Mesenchymal stem cell (in vitro differentiated cells and primary cell): ENCODE results near the gene WNT5A.
A peak's percentile ranks its signal among the peaks of the same experiment; 100 is the strongest.

Source experiments
- DNase-seq: peaks from one replicate; pipeline ENCODE4 v3.0.0-alpha.2; 2013
- H2AFZ ChIP-seq: one replicate; pipeline ENCODE4 v1.6.1; 2013; ENCODE audit warnings: low read depth, mild to moderate bottlenecking, control low read depth, inconsistent platforms, low read length, moderate library complexity
- H2AK5ac ChIP-seq: 2 replicates; pipeline ENCODE4 v1.6.1; 2013; ENCODE audit warnings: low read length, moderate library complexity, mild to moderate bottlenecking, inconsistent platforms; ENCODE audit not compliant: severe bottlenecking
- H2BK120ac ChIP-seq: one replicate; pipeline ENCODE4 v1.6.1; 2013; ENCODE audit warnings: low read depth, mild to moderate bottlenecking, inconsistent platforms, low read length, moderate library complexity
- H2BK12ac ChIP-seq, 2 experiments: one replicate each; pipeline ENCODE4 v1.6.1; 2013; ENCODE audit warnings: inconsistent platforms in 2 of 2, low read length in 2 of 2, mild to moderate bottlenecking in 2 of 2, moderate library complexity in 2 of 2, control low read depth in 1 of 2
- H2BK15ac ChIP-seq: one replicate; pipeline ENCODE4 v1.6.1; 2013; ENCODE audit warnings: mild to moderate bottlenecking, low read depth, inconsistent platforms; ENCODE audit not compliant: poor library complexity, severe bottlenecking
- H2BK5ac ChIP-seq: 2 replicates; pipeline ENCODE4 v1.6.1; 2013; ENCODE audit warnings: low read depth, mild to moderate bottlenecking, low read length, control low read depth, inconsistent platforms; ENCODE audit not compliant: poor library complexity, severe bottlenecking
- H3K14ac ChIP-seq, 2 experiments: one replicate each; pipeline ENCODE4 v1.6.1; 2013; ENCODE audit warnings: inconsistent platforms in 2 of 2, low read length in 2 of 2, control low read depth in 1 of 2, mild to moderate bottlenecking in 1 of 2, moderate library complexity in 1 of 2
- H3K18ac ChIP-seq, 2 experiments: one replicate each; pipeline ENCODE4 v1.6.1; 2013; ENCODE audit warnings: inconsistent platforms in 2 of 2, low read length in 2 of 2, control low read depth in 1 of 2, low read depth in 1 of 2, mild to moderate bottlenecking in 1 of 2
- H3K23ac ChIP-seq, 2 experiments: one replicate each; pipeline ENCODE4 v1.6.1; 2013; ENCODE audit warnings: inconsistent platforms in 2 of 2, low read length in 2 of 2, mild to moderate bottlenecking in 2 of 2, moderate library complexity in 2 of 2, control low read depth in 1 of 2
- H3K27ac ChIP-seq: 2 replicates; pipeline ENCODE4 v1.5.1; 2013; ENCODE audit warnings: mild to moderate bottlenecking, moderate library complexity, low read length, control low read depth, inconsistent platforms; ENCODE audit not compliant: poor library complexity, severe bottlenecking
- H3K27me3 ChIP-seq, 2 experiments: 2 replicates each; pipeline versions ENCODE4 v1.6.1 to v1.7.0; 2013; ENCODE audit warnings: low read length in 2 of 2, mild to moderate bottlenecking in 2 of 2, moderate library complexity in 2 of 2, control low read depth in 1 of 2, inconsistent platforms in 1 of 2; ENCODE audit not compliant: control insufficient read depth in 1 of 2, insufficient read depth in 1 of 2
- H3K36me3 ChIP-seq, 2 experiments: 2 replicates each; pipeline versions ENCODE4 v1.6.1 to v1.7.0; 2013; ENCODE audit warnings: low read length in 2 of 2, control low read depth in 1 of 2, inconsistent platforms in 1 of 2, low read depth in 1 of 2, mild to moderate bottlenecking in 1 of 2; ENCODE audit not compliant: insufficient read depth in 2 of 2, control insufficient read depth in 1 of 2
- H3K4ac ChIP-seq, 2 experiments: one replicate each; pipeline ENCODE4 v1.6.1; 2013; ENCODE audit warnings: inconsistent platforms in 2 of 2, low read length in 2 of 2, mild to moderate bottlenecking in 2 of 2, moderate library complexity in 2 of 2, control low read depth in 1 of 2, low read depth in 1 of 2
- H3K4me1 ChIP-seq: 2 replicates; pipeline ENCODE4 v1.6.1; 2013; ENCODE audit warnings: low read depth, low read length, control low read depth; ENCODE audit not compliant: control insufficient read depth, insufficient read depth
- H3K4me2 ChIP-seq: 2 replicates; pipeline ENCODE4 v1.6.1; 2013; ENCODE audit warnings: low read length, mild to moderate bottlenecking, inconsistent platforms; ENCODE audit not compliant: poor library complexity, severe bottlenecking
- H3K4me3 ChIP-seq, 2 experiments: 2 replicates each; pipeline versions ENCODE4 v1.5.1 to v1.7.0; 2013; ENCODE audit warnings: low read length in 2 of 2, mild to moderate bottlenecking in 2 of 2, control low read depth in 1 of 2, low read depth in 1 of 2; ENCODE audit not compliant: insufficient read depth in 1 of 2
- H3K79me1 ChIP-seq: replicated peaks from 2 replicates; pipeline ENCODE4 v1.6.1; 2013; ENCODE audit warnings: mild to moderate bottlenecking, control low read depth, low read length, inconsistent platforms; ENCODE audit not compliant: poor library complexity, severe bottlenecking
- H3K9ac ChIP-seq: 2 replicates; pipeline ENCODE4 v1.7.0; 2013; ENCODE audit warnings: mild to moderate bottlenecking, low read length, moderate library complexity
- H3K9me3 ChIP-seq: 2 replicates; pipeline ENCODE4 v1.7.0; 2013; ENCODE audit warnings: mild to moderate bottlenecking, low read length; ENCODE audit not compliant: control insufficient read depth
- H4K8ac ChIP-seq: one replicate; pipeline ENCODE4 v1.6.1; 2013; ENCODE audit warnings: inconsistent platforms, mild to moderate bottlenecking, low read length, moderate library complexity
- H4K91ac ChIP-seq: one replicate; pipeline ENCODE4 v1.6.1; 2013; ENCODE audit warnings: mild to moderate bottlenecking, low read length, inconsistent platforms
- WGBS: methylation state at CpG from one replicate; pipeline ENCODE4 v1.1.7; 2013; ENCODE audit warnings: mixed read lengths; 5-methylcytosine and 5-hydroxymethylcytosine counted together

The WNT5A gene

GRCh38 chr3:55487381-55488241 lies 505 bp upstream of the WNT5A start:
- H3K14ac ChIP-seq, result peak overlapping the region; percentile 25 to 94
- DNase-seq, result peak; percentile 85
- H4K91ac ChIP-seq, result peak overlapping the region; percentile 98
- peak overlapping the region; percentile 90 to 94 for H3K4me3 ChIP-seq
- peak overlapping the region; percentile 7 to 85 for H3K23ac ChIP-seq
- peaks cover 34% of the 10 kb centered on the region for H3K4me1 ChIP-seq
- peaks cover 0 to 24% of the 10 kb centered on the region in 2 experiments for H3K27me3 ChIP-seq
- H3K9ac ChIP-seq, result peak overlapping the region; percentile 87
- H2BK120ac ChIP-seq, result peak overlapping the region; percentile 99
- H3K79me1 ChIP-seq, result peaks cover 4% of the 10 kb centered on the region
- peak overlapping the region; percentile 97 to 99 for H3K4ac ChIP-seq
- H3K9me3 ChIP-seq, result no peaks in the 10 kb centered on the region
- peak overlapping the region; percentile 70 for H3K27ac ChIP-seq
- H2AK5ac ChIP-seq, result no peak overlapping the region
- peak overlapping the region; percentile 7 for H2AFZ ChIP-seq
- peak overlapping the region; percentile 98 for H2BK5ac ChIP-seq
- peak overlapping the region; percentile 23 to 76 for H2BK12ac ChIP-seq
- peak overlapping the region; percentile 87 for H2BK15ac ChIP-seq
- H3K36me3 ChIP-seq, result no peaks in the 10 kb centered on the region
- peak overlapping the region; percentile 78 for H4K8ac ChIP-seq
- H3K18ac ChIP-seq, result peak overlapping the region; percentile 95 to 98
- under 1% methylated on average over 26 of the region's 71 CpGs for WGBS
- peak overlapping the region; percentile 78 for H3K4me2 ChIP-seq

DNA sequence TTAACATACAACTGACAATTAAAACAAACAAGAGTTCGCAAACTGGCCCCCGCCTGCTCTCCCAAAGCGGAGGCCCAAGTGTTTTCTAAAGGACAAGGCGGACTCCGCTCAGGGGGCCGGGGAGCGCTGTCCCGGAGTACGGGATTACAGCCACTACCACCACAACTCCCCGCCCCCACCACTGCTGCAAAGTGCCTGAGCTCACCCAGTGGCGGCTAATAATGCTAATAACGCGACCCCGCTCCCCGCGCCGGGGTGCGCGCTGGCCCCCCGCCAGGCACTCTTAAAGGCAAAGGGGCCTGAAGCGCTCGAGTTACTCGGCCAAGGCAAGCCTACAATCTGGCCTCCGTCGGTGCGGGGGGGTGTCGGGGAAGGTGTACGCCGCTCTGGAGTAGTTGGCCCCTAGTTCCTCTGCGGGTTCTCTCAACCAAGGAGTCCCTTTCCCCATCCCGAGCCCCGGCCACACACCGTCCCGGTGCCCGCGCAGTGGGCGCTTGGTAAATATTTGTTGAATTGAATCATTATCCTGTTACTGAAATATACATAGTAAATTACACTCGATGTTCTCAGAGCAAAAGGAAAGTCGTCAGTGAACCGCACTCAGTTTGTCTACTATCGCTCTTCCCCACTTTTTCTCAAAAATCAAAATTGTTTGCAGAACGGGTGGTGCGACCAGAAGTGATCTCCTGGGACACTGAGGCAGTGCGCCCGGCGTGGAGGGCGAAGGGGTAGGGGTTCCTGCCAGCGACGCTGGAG lies 827 bp downstream of the WNT5A start:
- H2BK15ac ChIP-seq, result peak overlapping the region; percentile 86
- H3K14ac ChIP-seq, result peak overlapping the region; percentile 92 to 98
- H3K79me1 ChIP-seq, result peaks cover 4% of the 10 kb centered on the region
- no peak overlapping the region for H2AFZ ChIP-seq
- H3K36me3 ChIP-seq, result no peaks in the 10 kb centered on the region
- H4K91ac ChIP-seq, result peak overlapping the region; percentile 92
- H3K4ac ChIP-seq, result peak overlapping the region; percentile 99
- peak overlapping the region; percentile 28 for H2AK5ac ChIP-seq
- peak overlapping the region; percentile 95 to 98 for H3K18ac ChIP-seq
- H3K9me3 ChIP-seq, result no peaks in the 10 kb centered on the region
- peak overlapping the region in 1 of 2 experiments; percentile 97 for H3K23ac ChIP-seq
- peak overlapping the region; percentile 78 for H4K8ac ChIP-seq
- H2BK120ac ChIP-seq, result peak overlapping the region; percentile 99
- WGBS, result 0% methylated on average over 34 of the region's 49 CpGs
- peak overlapping the region; percentile 57 to 97 for H2BK12ac ChIP-seq
- H2BK5ac ChIP-seq, result peak overlapping the region; percentile 98
- peaks cover 0 to 23% of the 10 kb centered on the region in 2 experiments for H3K27me3 ChIP-seq
- H3K4me1 ChIP-seq, result peaks cover 36% of the 10 kb centered on the region
- peak overlapping the region; percentile 78 for H3K4me2 ChIP-seq
- DNase-seq, result peak; percentile 87
- peak overlapping the region; percentile 90 to 94 for H3K4me3 ChIP-seq
- H3K27ac ChIP-seq, result peak overlapping the region; percentile 98
- peak overlapping the region; percentile 87 for H3K9ac ChIP-seq

DNA sequence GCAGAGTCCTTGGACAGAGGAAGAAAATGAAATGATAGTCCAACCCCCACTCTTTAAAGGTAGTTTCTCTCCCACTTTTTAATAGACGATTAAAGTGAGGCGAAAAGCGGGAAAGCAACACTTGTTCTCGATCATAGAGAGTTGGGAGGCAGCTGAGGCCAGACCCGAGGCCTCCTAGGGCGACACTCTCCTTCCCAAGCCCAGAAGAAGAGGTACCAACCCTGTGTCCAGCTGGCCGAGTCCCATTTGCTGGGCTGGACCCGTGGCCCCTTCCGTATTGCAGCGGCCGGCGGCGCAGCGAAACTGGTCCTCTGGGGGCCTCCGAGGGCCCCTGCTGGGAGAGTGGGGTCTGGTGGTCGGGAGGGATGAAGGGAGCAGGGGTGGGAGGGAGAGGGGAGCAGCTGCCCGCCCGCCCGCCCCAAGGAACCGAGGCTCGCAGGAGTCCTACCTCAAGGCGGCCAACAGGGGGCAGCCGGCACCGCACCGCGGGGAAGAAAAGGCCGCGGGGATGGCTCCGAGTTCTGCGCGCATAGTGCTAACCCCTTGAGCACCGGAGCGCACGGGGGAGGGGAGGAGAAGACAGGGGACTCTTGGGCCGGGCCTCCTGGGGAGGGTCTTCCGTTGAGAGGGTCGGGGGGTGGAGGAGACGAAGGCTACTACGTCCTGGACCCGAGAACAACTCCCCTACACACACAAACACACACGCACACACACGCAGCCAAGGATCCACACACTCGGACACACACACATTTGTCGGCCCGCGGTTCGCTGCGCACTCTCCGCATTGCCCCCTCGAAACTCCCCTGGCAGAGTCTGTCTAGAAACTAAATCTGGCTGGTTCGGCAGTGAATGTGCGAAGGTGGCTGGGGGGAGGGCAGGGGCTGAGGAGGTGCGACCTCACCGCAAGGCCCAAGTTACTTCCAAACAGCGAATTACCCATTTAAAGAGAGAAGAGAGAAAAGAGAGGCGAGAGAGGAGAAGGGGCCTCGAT lies 2.0 kb downstream of the WNT5A start:
- peaks cover 33% of the 10 kb centered on the region for H3K4me1 ChIP-seq
- H2AK5ac ChIP-seq, result peak overlapping the region; percentile 3
- H3K4ac ChIP-seq, result peak overlapping the region; percentile 98 to 99
- H2AFZ ChIP-seq, result peak overlapping the region; percentile 53
- peaks cover 0 to 19% of the 10 kb centered on the region in 2 experiments for H3K27me3 ChIP-seq
- peak overlapping the region; percentile 76 to 94 for H3K4me3 ChIP-seq
- H3K79me1 ChIP-seq, result peaks cover 4% of the 10 kb centered on the region
- no peaks in the 10 kb centered on the region for H3K9me3 ChIP-seq
- peak overlapping the region; percentile 96 for H3K4me2 ChIP-seq
- peak overlapping the region; percentile 87 for H3K9ac ChIP-seq
- H4K8ac ChIP-seq, result peak overlapping the region; percentile 98
- peak overlapping the region; percentile 97 for H3K27ac ChIP-seq
- H3K23ac ChIP-seq, result peak overlapping the region in 1 of 2 experiments; percentile 74
- peak overlapping the region; percentile 86 to 90 for H2BK12ac ChIP-seq
- peak overlapping the region; percentile 83 for H2BK5ac ChIP-seq
- under 1% methylated on average over 42 of the region's 57 CpGs for WGBS
- H3K36me3 ChIP-seq, result no peaks in the 10 kb centered on the region
- H3K18ac ChIP-seq, result peak overlapping the region; percentile 98 to 100
- H4K91ac ChIP-seq, result peak overlapping the region; percentile 97
- H2BK15ac ChIP-seq, result peak overlapping the region; percentile 100
- peak; percentile 92 for DNase-seq
- H2BK120ac ChIP-seq, result peak overlapping the region; percentile 96
- peak overlapping the region; percentile 62 to 97 for H3K14ac ChIP-seq
